ENCODE data around the gene CEMIP. TPM values are rescaled to one million over a fixed set of nuclear protein-coding genes. Genes with fewer than 3 reads are reported as not detected.

Gene CEMIP
- total RNA-seq, 4 donors from 2014 or later, result 0.04 TPM; not detected in 3

DNA sequence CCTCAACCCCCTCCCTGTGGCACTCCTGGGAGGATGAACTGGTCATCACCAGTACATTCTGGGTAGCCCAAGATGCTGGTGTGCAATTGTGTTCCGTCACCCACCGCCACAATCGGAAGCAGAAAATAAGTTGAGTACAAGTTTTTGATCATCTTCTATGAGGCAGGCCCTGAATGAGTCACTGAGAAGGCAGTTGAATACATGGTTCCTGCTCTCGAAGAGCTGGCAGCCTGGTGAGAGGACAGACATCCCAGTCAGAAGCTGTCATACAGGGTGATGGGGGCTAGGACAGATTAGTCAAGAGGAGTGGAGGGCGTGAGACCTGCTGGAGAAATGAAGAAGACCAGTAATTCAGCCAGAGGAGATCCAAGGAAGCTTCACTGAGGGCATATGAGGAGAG is 6.2 kb downstream of the CEMIP start:
- intact Hi-C loops (cut with DNase I; ENCODE audit: low total_unique reads) (no loop called here), in situ Hi-C loops (cut with MboI; ENCODE audit: low sequenced_read_pairs in 4 of 4) (loop anchor here in 2 of 4 donors (25.0 kb wide), 2 partner anchors 177 to 223 kb away; no protein-coding TSS in a partner anchor)
- TF ChIP-seq POLR2A (IDR thresholded peaks at IDR 0.05), result no peak
- TF ChIP-seq, protein P1, sequence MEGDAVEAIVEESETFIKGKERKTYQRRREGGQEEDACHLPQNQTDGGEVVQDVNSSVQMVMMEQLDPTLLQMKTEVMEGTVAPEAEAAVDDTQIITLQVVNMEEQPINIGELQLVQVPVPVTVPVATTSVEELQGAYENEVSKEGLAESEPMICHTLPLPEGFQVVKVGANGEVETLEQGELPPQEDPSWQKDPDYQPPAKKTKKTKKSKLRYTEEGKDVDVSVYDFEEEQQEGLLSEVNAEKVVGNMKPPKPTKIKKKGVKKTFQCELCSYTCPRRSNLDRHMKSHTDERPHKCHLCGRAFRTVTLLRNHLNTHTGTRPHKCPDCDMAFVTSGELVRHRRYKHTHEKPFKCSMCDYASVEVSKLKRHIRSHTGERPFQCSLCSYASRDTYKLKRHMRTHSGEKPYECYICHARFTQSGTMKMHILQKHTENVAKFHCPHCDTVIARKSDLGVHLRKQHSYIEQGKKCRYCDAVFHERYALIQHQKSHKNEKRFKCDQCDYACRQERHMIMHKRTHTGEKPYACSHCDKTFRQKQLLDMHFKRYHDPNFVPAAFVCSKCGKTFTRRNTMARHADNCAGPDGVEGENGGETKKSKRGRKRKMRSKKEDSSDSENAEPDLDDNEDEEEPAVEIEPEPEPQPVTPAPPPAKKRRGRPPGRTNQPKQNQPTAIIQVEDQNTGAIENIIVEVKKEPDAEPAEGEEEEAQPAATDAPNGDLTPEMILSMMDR (IDR thresholded peaks at IDR 0.05 in 4 of 5, conservative IDR thresholded peaks at IDR 0.05 in 1 of 5), result no peak
- no peak overlapping the region for H3K4me3 ChIP-seq
- ATAC-seq, result no peak
- DNase-seq, result no peak
- no peak overlapping the region for H3K27ac ChIP-seq
- peaks cover 8 to 14% (median 12%) of the 10 kb centered on the region in 3 donors for H3K27me3 ChIP-seq
- no peaks in the 10 kb centered on the region for H3K36me3 ChIP-seq
- H3K9me3 ChIP-seq, result no peaks in the 10 kb centered on the region
- H3K4me1 ChIP-seq, result peaks cover 0 to 3% of the 10 kb centered on the region in 2 donors

DNA sequence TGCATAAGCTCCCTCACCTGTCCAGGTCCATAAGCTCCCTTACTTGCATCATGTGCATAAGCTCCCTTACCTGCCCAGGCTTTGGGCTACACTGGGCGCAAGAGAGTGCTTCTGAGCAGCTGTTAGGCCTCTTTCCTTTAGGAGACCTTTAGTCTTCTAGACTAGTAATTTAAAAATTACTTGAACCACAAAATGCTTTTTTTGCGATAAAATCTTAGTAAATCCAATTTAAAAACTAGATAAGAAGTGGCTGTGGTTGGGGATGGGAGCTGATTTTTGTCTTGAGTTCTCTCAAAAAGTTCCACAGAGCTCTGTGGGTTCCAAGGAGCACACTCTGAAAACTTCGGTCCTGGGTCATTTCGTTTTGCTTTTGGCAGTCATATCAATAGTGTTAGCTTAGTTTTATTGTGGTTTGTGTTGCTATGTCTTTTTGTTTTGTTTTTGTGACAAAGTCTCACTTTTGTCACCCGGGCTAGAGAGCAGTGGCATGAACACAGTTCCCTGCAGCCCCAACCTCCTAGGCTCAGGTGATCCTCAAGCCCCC is 6.7 kb downstream of the CEMIP start:
- TF ChIP-seq, protein P1 (IDR thresholded peaks at IDR 0.05 in 4 of 5, conservative IDR thresholded peaks at IDR 0.05 in 1 of 5), result no peak
- no peak for TF ChIP-seq POLR2A (IDR thresholded peaks at IDR 0.05)
- ATAC-seq (no peak), DNase-seq (no peak)
- Histone ChIP-seq H3K4me1 (no peaks in the 10 kb centered on the region), H3K36me3 (no peaks in the 10 kb centered on the region), H3K27me3 (peaks cover 7 to 9% (median 7%) of the 10 kb centered on the region in 3 donors), H3K4me3 (no peak overlapping the region), H3K9me3 (no peaks in the 10 kb centered on the region), H3K27ac (no peak overlapping the region)
- in situ Hi-C loops (cut with MboI; ENCODE audit: low sequenced_read_pairs in 4 of 4), result loop anchor here in 2 of 4 donors (25.0 kb wide), 2 partner anchors 176 to 224 kb away; no protein-coding TSS in a partner anchor
- intact Hi-C loops (cut with DNase I; ENCODE audit: low total_unique reads), result no loop called here

DNA sequence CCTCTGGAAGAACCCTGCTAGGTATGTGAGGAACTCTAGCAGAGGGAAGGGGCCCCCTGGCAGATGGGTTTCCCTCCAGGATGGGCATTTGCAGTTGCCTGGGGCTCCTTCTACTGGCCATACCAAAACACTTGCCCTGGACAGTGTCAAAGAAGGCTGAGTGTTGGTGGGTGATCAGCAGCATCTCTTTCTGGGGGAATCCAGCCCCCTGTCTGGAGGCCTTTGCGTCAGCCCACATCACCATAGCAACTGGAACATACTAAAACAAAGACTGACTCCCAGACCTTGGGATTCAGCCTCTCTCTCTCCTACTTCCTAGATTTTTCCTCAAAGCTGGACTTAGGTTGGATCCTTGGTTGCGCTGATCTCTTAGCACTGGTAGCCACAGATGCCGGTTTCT is 8.1 kb downstream of the CEMIP start:
- in situ Hi-C loops (cut with MboI; ENCODE audit: low sequenced_read_pairs in 4 of 4), result loop anchor here in 2 of 4 donors (25.0 kb wide), 2 partner anchors 175 to 225 kb away; no protein-coding TSS in a partner anchor

GRCh38 chr15:80788536-80788935 is 9.4 kb downstream of the CEMIP start:
- H3K27ac ChIP-seq, result no peak overlapping the region
- H3K4me1 ChIP-seq, result no peaks in the 10 kb centered on the region
- in situ Hi-C loops (cut with MboI; ENCODE audit: low sequenced_read_pairs in 4 of 4), result loop anchor here in 2 of 4 donors (25.0 kb wide), 2 partner anchors 174 to 226 kb away; no protein-coding TSS in a partner anchor
- no peak overlapping the region for H3K4me3 ChIP-seq
- no peaks in the 10 kb centered on the region for H3K9me3 ChIP-seq
- TF ChIP-seq, protein P1 (IDR thresholded peaks at IDR 0.05 in 4 of 5, conservative IDR thresholded peaks at IDR 0.05 in 1 of 5), result no peak
- no peak for TF ChIP-seq POLR2A (IDR thresholded peaks at IDR 0.05)
- no peaks in the 10 kb centered on the region for H3K36me3 ChIP-seq
- intact Hi-C loops (cut with DNase I; ENCODE audit: low total_unique reads), result no loop called here
- DNase-seq (no peak), ATAC-seq (no peak)
- peaks cover 0 to 3% (median 3%) of the 10 kb centered on the region in 3 donors for H3K27me3 ChIP-seq

More for the DNA sequence above, 8.1 kb downstream of the CEMIP start:
- no peaks in the 10 kb centered on the region for H3K4me1 ChIP-seq
- H3K9me3 ChIP-seq, result no peaks in the 10 kb centered on the region
- intact Hi-C loops (cut with DNase I; ENCODE audit: low total_unique reads), result no loop called here
- ATAC-seq (no peak), DNase-seq (no peak)
- peaks cover 0 to 3% (median 3%) of the 10 kb centered on the region in 3 donors for H3K27me3 ChIP-seq
- TF ChIP-seq POLR2A (IDR thresholded peaks at IDR 0.05), result no peak
- TF ChIP-seq, protein P1 (IDR thresholded peaks at IDR 0.05 in 4 of 5, conservative IDR thresholded peaks at IDR 0.05 in 1 of 5), result no peak
- no peak overlapping the region for H3K27ac ChIP-seq
- H3K4me3 ChIP-seq, result no peak overlapping the region
- no peaks in the 10 kb centered on the region for H3K36me3 ChIP-seq
